Anterior cingulate cortex (tissue), 58 donors: ENCODE data around the gene SPG21.
A peak's percentile ranks its signal among the peaks of the same experiment; 100 is the strongest.

Source experiments
- DNase-seq, 58 donors: peaks; one replicate each; lab custom pipeline; 2025; lab: John Stamatoyannopoulos, UW

SPG21 gene

DNA sequence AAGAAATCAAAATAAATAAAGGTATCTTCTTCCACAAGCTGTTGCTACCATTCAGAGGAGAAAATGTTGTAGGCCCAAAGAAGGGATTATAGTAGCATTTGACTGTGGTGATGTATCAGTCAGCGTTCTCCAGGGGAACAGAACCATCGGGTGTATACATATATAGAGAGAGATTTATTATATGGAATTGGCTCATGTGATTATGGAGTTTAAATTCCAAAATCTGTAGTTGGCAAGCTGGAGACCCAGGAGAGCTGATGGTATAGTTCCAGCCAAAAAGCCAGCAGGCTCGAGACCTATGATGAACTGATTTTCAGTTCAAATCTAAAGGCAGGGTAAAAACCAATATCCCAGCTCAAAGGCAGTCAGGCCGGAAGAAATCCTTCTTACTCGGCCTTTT, 7.4 kb upstream of the SPG21 start:
- no peak for DNase-seq

DNA sequence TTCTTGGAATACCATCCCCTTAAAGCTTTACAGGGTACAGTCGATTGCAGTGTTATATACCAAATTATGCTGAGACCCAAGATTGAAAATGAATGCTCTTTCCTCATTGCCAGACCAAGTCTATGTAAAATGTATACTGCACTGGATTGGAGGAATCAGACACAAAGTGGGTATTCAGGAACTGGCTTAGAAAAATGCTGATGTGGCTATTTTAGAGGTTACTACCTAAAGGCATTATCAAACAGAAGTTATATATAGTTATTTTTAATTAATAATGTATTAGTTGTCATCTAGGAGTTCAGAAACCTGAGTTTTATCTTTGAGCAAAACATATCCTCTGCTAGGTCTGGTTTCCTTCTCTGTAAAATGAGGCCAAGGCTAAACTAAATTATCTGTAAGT, 3.6 kb upstream of the SPG21 start:
- DNase-seq, result no peak

DNA sequence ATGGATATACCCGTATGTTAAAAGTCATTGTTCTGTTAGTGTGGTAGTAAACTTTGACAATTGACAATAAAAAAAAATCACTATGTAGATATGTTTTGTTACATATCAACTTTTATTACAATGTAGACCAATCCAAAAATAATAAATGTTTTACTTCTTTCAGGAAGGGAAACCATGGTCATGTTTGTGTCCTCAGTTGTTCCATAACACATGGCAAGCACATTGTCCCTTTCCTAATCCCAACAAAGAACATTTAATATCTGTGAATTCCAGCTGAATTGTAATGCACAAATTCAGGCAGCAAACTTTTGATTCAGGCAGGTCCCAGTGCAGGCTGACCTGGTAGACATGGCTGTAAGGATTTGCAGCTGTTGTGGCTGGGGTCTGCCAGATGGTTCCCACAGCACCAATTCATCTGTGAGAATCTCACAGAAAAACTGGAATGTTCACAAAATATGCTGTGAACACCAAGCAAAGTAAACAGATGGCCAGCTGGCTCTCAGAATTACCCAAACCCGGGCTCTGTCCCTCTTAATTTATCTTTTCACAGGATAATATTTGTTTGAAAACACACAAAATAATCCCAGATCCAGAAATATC, 1.9 kb upstream of the SPG21 start:
- no peak for DNase-seq

DNA sequence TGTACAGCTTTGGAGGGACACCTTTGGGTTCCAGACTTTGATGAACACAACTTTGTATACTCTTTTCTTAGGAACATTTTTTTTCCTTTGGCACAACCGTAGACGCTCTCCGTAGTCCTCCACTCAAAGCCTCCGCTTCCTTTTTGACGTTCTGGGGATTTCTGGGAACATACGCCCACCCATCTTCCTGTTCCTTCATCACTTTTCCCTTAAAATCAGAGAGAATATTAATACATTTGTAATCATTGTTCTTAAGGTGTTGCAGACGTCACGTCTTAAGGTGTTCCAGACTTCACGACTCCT, 405 bp upstream of the SPG21 start:
- DNase-seq, result no peak

DNA sequence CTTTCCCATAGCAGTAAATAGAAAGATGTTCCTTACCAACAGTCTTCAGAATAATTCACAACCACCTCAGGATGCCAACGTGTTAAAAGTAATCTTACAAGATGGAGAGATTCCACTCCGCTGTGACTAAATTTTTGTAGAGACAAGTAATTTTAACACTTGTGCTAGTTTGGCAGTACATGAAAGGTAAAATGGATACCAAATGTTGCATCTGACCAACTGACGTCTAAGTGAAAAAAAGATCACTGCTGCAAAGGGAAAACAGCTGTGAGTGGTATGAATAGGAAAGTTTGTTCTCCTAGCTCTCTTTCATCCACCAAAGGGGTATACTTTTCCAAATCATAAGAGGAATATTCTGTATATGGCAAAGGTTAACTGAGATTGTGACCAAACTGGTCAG, 2.6 kb downstream of the SPG21 start:
- DNase-seq, result no peak

DNA sequence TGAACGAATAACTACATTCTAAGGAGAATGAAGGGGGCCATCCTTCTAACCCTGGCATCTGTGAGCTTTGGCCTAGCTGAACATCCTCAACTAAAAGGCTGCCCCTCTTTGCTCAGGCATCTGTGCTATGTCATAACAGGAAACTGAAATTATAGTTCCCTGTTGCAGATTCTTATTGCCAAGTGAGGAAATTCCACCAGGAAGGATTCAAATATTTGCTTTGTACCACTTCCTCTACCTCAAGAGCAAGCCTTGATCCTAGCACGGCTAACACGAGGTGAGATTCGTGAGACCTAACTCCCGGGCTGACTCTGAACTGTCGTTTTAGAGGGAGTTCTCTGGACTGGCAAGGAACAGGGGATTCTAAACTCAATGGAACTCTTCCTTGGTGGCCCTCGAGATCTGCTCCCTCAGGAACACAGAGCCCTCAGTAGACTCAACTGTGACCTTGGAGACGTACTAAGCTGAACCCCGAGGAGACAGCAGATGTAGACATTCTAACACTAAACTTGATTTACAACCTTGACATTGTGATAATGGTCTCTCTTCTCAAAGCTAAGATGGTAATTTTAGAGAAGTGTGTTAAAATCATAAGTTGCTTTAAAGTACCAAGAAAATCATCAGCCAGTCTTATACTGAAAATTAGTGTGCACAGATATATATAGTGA, 4.2 kb downstream of the SPG21 start:
- no peak for DNase-seq

DNA sequence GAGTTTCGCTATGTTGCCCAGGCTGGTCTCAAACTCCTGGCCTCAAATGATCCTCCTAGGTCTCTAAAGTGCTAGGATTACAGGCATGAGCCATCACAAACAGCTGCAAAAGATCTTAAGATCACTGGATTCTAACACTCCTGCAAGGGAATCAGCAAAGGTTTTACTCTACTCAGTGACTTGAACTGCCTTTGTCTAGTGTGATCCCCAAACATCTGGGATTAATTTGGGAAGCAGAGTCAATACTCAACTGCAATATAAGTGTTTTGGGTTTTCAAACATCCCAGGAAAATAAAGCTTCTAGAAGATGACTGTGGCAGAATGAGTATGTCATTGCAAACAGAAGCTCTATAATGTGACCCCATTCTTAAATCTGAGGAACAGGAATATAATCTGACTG, 7.2 kb downstream of the SPG21 start:
- no peak for DNase-seq

DNA sequence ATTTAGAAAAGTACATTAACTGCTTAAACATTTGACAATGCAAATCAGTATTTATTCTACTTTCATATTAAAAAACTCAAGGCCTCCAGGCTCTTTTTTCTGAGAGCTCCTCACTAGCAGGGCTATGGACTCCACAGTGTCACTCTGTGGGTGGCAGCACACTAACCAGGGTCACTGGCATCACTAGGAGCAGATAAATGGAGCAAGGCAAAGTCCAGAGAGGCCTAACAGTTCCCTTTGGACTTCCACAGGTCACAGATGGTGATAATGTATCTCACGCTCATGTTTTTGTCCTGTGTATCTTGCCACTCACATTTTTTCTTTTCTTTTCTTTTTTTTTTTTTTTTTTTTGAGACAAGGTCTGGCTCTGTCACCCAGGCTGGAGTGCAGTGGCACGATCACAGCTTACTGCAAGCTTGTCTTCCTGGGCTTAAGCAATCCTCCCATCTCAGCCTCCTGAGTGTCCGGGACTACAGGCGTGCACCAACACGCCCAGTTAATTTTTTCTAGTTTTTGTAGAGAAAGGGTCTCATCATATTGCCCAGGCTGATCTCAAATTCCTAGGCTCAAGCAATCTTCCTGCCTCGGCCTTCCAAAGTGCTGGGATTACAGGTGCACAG, 7.8 kb downstream of the SPG21 start:
- DNase-seq, result no peak

DNA sequence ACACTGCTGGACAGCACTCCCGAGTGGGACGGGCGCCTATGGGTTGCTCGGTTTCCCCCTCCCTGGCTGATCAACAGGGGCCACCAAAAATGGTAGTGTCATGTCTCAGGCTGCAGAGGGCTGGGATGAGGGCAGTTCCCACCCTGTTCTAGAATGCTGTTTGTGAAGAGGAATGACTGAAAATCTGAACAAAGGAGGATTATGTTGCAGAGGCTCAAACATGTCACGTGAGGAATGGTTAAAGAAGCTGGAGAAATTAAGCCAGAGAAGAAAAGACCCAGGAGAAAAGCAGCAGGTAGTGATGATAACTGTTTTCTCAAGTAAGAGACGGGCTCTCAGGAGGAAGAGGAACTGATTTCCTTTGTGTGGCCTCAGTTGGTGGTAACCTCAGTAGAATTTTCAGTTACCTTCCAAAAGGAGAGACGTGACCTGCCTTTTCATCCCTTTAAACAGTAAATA, 10.4 kb downstream of the SPG21 start:
- DNase-seq, result peak in 10 of 58 donors; percentile 1 to 49 (median 24)

DNA sequence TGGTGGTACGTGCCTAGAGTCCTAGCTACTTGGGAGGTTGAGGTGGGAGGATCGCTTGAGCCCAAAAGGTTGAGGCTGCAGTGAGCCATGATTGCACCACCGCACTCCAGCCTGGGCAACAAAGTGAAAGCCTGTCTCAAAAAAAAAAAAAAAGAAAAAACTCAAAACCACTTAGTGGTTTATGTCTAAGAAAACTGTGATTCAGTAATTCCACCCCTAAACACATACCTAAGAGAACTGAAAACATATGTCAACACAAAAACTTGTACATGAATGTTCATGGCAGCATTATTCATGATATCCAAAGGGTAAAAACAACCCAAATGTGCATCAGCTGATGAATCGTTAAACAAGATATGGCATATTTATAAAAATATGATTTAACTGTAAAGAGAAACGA, 14.3 kb downstream of the SPG21 start:
- no peak for DNase-seq

DNA sequence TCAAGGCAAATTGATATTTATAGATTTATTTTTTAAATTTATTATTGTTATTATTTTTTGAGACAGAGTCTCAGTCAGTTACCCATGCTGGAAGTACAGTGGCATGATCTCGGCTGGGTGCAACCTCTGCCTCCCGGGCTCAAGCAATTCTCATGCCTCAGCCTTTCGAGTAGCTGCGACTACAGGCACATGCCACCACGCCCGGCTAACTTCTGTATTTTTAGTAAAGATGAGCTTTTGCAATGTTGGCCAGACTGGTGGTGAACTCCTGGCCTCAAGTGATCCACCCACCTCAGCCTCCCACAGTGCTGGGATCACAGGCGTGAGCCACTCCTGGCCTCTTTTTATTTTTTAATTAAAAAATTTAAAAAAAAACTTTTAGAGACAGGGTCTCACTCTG, 19.0 kb downstream of the SPG21 start:
- no peak for DNase-seq

DNA sequence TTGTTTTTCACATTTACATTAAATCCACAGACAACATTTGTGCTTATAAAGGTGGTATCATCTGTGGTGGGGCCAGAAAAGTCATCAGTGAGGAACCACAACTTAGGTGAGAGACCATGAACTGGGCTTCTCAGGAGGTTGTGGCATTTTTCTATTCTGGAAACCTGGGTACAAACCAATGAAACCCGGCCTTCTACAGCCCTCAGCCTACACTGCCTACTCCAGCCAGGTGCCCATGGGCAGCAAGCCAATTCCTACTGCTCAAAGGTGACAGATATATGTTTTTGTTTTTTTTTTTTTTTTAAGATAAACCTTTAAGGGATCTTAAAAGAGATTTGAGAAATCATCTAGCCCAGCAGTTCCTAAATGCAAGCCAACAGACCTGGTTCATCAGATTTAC, 20.3 kb downstream of the SPG21 start:
- no peak for DNase-seq

DNA sequence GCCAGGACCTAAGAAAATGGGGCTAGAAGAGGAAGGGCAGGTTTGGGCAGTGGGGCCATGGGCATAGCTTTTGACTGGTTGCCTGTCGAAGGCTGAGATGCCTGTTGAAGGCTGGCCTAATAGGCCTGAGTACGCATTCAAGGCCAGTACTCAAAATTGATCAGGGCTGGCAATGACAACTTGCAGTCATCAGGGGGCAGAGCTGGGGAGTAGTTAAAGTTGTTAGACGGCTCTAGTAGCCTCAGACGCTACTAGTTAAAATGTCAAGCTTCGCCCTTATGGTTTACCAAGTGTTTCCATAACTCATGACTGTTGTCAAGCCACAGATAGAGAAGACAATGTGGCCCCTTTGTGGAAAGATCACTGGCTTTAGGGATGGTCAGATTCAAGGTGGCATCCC, 28.7 kb downstream of the SPG21 start:
- no peak for DNase-seq

DNA sequence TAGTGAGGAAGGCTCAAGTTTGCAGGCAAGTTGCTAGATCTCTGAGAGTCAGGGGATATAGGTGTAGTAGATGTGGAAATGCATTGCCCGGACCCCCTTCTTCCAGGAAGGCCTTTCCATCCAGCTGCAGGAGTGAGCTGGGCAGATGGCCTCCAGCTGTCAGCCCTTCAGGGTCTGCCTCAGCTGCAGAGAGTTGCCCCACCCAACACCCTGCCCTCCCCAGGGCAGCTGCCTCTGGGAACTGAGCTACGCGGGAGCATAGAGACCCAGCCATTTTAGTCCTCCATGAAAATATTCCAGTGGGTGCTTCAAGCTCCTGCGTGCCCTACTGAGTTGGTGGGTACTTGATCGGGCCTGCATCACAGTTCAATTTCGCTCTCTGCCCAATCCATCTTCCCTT, 29.6 kb downstream of the SPG21 start:
- DNase-seq, result no peak

DNA sequence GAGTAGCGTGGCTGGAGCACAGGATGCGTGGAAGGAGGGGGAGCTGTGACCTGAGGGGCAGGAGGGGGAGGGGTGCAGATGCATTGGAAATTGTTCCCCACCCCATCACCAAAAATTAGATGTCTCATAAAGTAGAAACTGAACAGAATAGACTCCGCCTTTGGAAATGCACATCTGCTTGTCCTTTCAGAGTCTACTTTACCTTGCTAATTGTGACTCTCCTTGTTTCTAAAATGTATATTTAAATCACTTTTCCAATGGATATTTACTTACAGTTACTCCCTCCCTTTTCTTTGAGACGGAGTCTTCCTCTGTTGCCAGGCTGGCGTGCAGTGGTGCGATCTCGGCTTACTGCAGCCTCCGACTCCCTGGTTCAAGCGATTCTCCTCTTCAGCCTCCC, 30.6 kb downstream of the SPG21 start:
- DNase-seq, result no peak

DNA sequence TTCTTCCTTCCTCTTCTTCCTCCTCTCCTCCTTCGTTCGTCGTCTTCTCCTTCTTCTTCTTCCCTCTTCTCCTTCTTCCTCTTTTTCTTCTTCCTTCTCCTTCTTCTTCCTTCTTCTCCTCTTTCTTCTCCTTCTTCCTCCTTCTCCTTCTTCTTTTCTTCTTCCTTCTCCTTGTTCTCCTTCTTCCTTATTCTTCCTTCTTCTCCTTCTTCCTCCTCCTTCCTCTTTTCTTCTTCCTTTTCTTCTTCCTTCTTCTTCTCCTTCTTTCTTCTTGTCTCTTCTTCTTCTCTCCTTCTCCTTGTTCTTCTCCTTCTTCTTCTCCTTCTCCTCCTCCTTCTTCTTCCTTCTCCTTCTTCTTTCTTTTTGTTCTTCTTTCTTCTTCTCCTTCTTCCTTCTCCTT, 35.3 kb downstream of the SPG21 start:
- no peak for DNase-seq

DNA sequence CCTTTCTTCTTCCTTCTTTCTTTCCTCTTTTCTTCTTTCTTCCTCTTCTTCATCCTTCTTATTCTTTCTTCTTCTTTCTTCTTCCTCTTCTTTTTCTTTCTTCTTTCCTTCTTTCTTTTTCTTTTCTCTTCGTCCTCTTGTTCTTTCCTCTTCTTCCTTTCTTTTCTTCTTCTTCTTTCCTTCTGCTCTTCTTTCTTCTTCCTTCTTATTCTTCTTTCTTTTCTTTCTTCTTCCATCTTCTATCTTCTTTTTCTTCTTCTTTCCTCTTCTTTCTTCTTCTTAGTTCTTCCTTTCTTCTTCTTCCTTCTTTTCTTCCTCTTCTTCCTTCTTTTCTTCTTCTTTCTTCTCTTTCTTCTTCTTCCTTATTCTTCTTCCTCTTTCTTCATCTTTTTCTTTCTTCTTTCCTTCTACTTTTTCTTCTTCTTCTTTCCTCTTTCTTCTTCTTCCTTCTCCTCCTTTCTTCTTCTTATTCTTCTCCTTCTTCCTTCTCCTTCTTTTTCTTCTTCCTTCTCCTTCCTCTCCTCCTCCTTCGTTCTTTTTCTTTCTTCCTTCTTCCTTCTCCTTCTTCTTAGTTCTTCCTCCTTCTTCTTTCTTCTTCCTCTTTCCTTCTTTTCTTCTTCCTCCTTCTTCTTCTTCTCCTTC, 37.8 kb downstream of the SPG21 start:
- DNase-seq, result no peak

DNA sequence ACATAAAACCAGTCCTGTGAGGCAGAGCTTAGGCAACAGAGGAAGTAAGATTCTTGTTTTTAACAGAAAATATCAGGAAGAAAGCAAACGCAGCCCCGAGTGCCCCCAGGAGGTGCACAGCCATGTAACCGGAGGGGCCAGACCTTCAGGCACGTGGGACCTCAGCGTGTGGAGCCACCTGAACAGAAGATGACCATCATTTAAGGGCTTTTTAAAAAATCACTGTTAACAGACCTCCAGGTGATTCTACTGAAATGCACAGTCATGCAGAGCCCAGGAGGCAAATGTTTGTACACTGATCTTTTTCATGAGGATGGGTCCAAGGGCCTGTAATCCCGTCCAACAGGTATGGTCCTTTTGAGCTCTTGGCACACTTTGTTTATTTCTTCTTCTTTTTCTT, 38.8 kb downstream of the SPG21 start:
- DNase-seq, result no peak

DNA sequence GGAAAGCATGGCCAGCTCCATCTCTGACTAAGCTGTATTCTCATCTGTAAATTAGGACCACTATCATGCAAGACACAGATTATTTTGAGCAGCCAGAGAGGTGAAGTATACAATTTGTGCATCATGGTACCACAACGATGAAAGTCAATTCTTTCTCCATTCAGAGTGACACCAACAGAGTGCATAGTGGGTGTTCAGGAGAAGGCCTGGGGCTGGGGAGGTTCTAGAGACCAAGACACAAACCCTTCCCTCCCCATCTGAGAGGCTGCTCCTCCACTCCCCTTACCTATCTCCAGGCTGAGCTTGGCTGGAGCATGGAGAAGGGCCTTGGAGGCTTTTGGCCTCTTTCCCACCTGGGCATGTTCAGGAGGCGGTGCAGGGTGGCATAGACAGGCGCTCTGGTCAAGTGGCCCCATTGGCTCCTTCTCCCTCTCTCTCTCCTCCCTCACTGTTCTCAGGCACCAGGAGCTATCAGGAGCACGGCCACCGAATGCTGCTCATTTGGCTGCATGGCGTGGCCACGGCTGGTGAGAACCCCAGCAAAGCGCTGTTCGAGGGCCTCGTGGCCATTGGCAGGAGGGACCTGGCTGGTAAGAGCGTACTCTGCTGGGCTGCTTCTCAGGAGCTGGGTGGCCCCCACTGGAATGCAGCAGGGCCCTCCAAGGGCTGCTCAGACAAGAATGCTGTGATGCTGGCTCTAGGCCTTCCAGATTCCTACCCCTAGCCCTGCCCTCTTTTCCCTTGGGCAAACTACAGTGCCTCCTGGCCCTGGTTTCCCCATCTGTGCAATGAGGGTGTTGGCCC, 40.1 kb downstream of the SPG21 start:
- DNase-seq, result no peak

DNA sequence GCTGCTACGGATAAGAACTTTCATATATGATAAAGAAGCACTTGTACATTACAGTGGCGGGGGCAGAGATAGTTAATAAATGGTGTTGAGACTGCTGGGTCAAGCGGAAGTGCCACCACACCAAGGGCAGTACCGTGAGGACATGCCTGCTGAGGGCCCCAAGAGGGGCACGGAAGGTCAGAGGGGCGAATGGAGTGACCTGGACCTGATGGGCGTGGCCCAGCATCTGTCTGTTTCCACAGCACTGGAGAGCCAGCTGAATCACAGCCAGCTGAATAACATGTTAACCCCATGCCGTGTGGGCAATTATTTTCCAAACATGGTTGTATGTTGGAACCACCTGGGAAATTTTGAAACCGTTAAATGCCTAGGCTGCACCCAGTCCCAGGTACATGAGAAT, 40.8 kb downstream of the SPG21 start:
- DNase-seq, result no peak

DNA sequence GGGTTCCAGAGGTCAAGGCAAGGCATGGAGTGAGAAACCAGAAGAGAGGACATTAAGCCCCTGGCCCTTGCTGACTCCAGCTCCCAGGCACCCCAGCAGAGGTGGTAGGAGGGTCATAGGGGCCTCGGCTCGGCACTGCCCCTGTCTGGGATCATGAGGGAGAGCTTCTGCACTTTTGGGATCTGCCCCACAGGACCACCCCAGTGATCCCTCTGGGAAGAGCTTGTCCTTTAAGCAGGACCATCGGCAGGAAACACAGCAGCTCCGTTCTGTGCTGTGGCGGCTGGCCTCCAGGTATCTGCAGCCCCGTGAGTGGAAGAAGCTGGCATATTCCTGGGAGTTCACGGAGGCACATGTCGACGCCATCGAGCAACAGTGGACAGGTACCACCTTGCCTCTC, 42.5 kb downstream of the SPG21 start:
- DNase-seq, result no peak
